NB4 (cell line): ENCODE results near the gene FCRL4.

Experiments used
- POLR2A ChIP-seq: IDR thresholded peaks from 2 replicates; pipeline ENCODE4 v1.6.1; 2011; ENCODE audit warnings: mild to moderate bottlenecking; ENCODE audit not compliant: insufficient read length; ENCODE audit errors: extremely low read depth
- TF ChIP-seq, protein P1 (sequence below): IDR thresholded peaks from one replicate; pipeline ENCODE4 v1.5.1; 2012; ENCODE audit warnings: low read depth, low read length
- TF ChIP-seq, protein P2 (sequence below): IDR thresholded peaks from 2 replicates; pipeline ENCODE4 v1.6.1; 2011; ENCODE audit warnings: low read depth, low read length

DNA sequence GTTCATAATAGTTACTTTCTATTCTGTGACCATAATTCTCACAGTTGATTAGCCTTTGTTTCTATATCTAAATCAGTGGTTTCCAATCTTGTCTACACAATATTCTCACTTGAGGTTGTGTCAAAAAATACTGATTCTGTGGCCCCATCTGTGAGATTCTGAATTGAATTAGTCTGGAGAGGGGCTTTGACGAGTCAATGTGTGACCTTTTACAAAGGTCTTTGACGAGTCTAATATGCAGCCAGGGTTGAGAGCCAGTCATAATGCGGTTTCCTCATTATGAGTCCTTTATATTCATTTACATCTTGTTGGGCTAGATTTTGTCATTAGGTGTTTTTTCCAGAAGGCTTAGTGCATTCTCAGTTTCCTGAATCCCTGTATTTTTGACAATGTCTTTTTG lies 65.3 kb downstream of the FCRL4 start:
- TF ChIP-seq, protein P1, sequence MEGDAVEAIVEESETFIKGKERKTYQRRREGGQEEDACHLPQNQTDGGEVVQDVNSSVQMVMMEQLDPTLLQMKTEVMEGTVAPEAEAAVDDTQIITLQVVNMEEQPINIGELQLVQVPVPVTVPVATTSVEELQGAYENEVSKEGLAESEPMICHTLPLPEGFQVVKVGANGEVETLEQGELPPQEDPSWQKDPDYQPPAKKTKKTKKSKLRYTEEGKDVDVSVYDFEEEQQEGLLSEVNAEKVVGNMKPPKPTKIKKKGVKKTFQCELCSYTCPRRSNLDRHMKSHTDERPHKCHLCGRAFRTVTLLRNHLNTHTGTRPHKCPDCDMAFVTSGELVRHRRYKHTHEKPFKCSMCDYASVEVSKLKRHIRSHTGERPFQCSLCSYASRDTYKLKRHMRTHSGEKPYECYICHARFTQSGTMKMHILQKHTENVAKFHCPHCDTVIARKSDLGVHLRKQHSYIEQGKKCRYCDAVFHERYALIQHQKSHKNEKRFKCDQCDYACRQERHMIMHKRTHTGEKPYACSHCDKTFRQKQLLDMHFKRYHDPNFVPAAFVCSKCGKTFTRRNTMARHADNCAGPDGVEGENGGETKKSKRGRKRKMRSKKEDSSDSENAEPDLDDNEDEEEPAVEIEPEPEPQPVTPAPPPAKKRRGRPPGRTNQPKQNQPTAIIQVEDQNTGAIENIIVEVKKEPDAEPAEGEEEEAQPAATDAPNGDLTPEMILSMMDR = no peak
- TF ChIP-seq POLR2A = no peak
- TF ChIP-seq, protein P2, sequence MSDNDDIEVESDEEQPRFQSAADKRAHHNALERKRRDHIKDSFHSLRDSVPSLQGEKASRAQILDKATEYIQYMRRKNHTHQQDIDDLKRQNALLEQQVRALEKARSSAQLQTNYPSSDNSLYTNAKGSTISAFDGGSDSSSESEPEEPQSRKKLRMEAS = no peak
